ENCODE data around the gene CORO2A.

Gene CORO2A

GRCh38 chr9:98192503-98193335 lies at the start of gene CORO2A:
Gene CORO2A, minus strand, starts transcription at chr9:98192637. Its CDS starts 34,977 bp downstream, at chr9:98157660.
- peak; percentile 39 for DNase-seq (ENCODE audit: low read depth)

- no peak for DNase-seq (ENCODE audit: low read depth)
Measured at GRCh38 chr9:98241357-98242300, 49.2 kb upstream of the CORO2A start.

- DNase-seq (ENCODE audit: low read depth) = no peak
Measured at GRCh38 chr9:98240475-98240874, 48.0 kb upstream of the CORO2A start.

GRCh38 chr9:98236901-98237487 lies 44.6 kb upstream of the CORO2A start:
- no peak for DNase-seq (ENCODE audit: low read depth)

- DNase-seq (ENCODE audit: low read depth) = no peak
Measured at GRCh38 chr9:98235126-98235525, 42.7 kb upstream of the CORO2A start.

GRCh38 chr9:98234245-98234825 lies 41.9 kb upstream of the CORO2A start:
- DNase-seq (ENCODE audit: low read depth) = no peak

- no peak for DNase-seq (ENCODE audit: low read depth)
Measured at GRCh38 chr9:98232926-98233325, 40.5 kb upstream of the CORO2A start.

GRCh38 chr9:98231770-98232478 lies 39.5 kb upstream of the CORO2A start:
- DNase-seq (ENCODE audit: low read depth) = peak; percentile 56

- DNase-seq (ENCODE audit: low read depth) = no peak
Measured at GRCh38 chr9:98230789-98231188, 38.4 kb upstream of the CORO2A start.

- DNase-seq (ENCODE audit: low read depth) = no peak
Measured at GRCh38 chr9:98230304-98230703, 37.9 kb upstream of the CORO2A start.

GRCh38 chr9:98229620-98230019 lies 37.2 kb upstream of the CORO2A start:
- DNase-seq (ENCODE audit: low read depth) = no peak

GRCh38 chr9:98229090-98229395 lies 36.6 kb upstream of the CORO2A start:
- no peak for DNase-seq (ENCODE audit: low read depth)

- DNase-seq (ENCODE audit: low read depth) = no peak
Measured at GRCh38 chr9:98228392-98229089, 36.1 kb upstream of the CORO2A start.

GRCh38 chr9:98227883-98228282 lies 35.4 kb upstream of the CORO2A start:
- DNase-seq (ENCODE audit: low read depth) = no peak

- DNase-seq (ENCODE audit: low read depth) = no peak
Measured at GRCh38 chr9:98226957-98227356, 34.5 kb upstream of the CORO2A start.

- DNase-seq (ENCODE audit: low read depth) = no peak
Measured at GRCh38 chr9:98226516-98226915, 34.1 kb upstream of the CORO2A start.

GRCh38 chr9:98225015-98225442 lies 32.6 kb upstream of the CORO2A start:
- DNase-seq (ENCODE audit: low read depth) = no peak

GRCh38 chr9:98222885-98223691 lies 30.7 kb upstream of the CORO2A start:
- peak; percentile 99 for DNase-seq (ENCODE audit: low read depth)

GRCh38 chr9:98220911-98221310 lies 28.5 kb upstream of the CORO2A start:
- DNase-seq (ENCODE audit: low read depth) = no peak

GRCh38 chr9:98219794-98220370 lies 27.4 kb upstream of the CORO2A start:
- DNase-seq (ENCODE audit: low read depth) = no peak

All from GM04504 (cell line).